Prostate gland (tissue), 2 donors: ENCODE results near the gene ALG8. TPM values are rescaled to one million over a fixed set of nuclear protein-coding genes. Genes with fewer than 3 reads are reported as not detected.

Experiments
- DNase-seq: peaks from one replicate; pipeline ENCODE4 v3.0.0-alpha.2; 2019; ENCODE audit warnings: low spot score
- H3K27ac ChIP-seq, 2 donors: fragments of 200-600 bp; sonication (generic); 2 replicates each; pipeline ENCODE4 v1.5.1; 2017 to 2019
- H3K27me3 ChIP-seq: fragments of 200-600 bp; sonication (generic); replicated peaks from 2 replicates; pipeline ENCODE4 v1.5.1; 2019; ENCODE audit not compliant: insufficient read depth
- H3K36me3 ChIP-seq, 2 donors: fragments of 200-600 bp; sonication (generic); 1 replicate in 1 of 2; 2 replicates in 1 of 2; pipeline versions ENCODE4 v1.5.1 to v1.8.1; 2017 to 2019
- H3K4me1 ChIP-seq: fragments of 200-600 bp; sonication (generic); replicated peaks from 2 replicates; pipeline ENCODE4 v1.5.1; 2019
- H3K4me3 ChIP-seq, 2 donors: fragments of 200-600 bp; sonication (generic); 2 replicates each; pipeline ENCODE4 v1.5.1; 2017 to 2019
- H3K9me3 ChIP-seq: fragments of 200-600 bp; sonication (generic); 2 replicates; pipeline ENCODE4 v1.5.1; 2017
- POLR2A ChIP-seq: fragments of 450-650 bp; IDR thresholded peaks from one replicate; pipeline ENCODE4 v1.6.1; 2016; ENCODE audit warnings: antibody characterized with exemption, mild to moderate bottlenecking
- POLR2AphosphoS5 ChIP-seq: sonication (generic); formaldehyde crosslinking; IDR thresholded peaks from one replicate; pipeline ENCODE4 v1.6.1; 2017; ENCODE audit warnings: antibody characterized with exemption
- WGBS: methylation state at CpG from one replicate; pipeline ENCODE4 v1.1.5; 2018; 5-methylcytosine and 5-hydroxymethylcytosine counted together
- intact Hi-C: fragments of 100-400 bp; cut with DNase I; formaldehyde crosslinking; loops from one replicate; pipeline ENCODE4 v1.14.2; 2022
- total RNA-seq, 2 donors: library from RNA; depleted of rRNA; stranded (reverse); fragments of >200 nt; gene quantifications; one replicate each; pipeline ENCODE4 v1.1.0, GENCODE V29; 2016
- TF ChIP-seq, protein P1 (sequence below), 4 experiments: fragments of 200-600 bp in 2 of 4; fragments of 450-650 bp in 2 of 4; sonication (generic) in 2 of 4; IDR thresholded peaks; 1 replicate in 3 of 4; 2 replicates in 1 of 4; pipeline ENCODE4 v1.5.1; 2016 to 2019; ENCODE audit warnings: antibody characterized with exemption in 4 of 4, mild to moderate bottlenecking in 2 of 4, moderate library complexity in 2 of 4

The ALG8 gene
- total RNA-seq, 2 donors from 2014 or later: 34.0 to 50.3 TPM

DNA sequence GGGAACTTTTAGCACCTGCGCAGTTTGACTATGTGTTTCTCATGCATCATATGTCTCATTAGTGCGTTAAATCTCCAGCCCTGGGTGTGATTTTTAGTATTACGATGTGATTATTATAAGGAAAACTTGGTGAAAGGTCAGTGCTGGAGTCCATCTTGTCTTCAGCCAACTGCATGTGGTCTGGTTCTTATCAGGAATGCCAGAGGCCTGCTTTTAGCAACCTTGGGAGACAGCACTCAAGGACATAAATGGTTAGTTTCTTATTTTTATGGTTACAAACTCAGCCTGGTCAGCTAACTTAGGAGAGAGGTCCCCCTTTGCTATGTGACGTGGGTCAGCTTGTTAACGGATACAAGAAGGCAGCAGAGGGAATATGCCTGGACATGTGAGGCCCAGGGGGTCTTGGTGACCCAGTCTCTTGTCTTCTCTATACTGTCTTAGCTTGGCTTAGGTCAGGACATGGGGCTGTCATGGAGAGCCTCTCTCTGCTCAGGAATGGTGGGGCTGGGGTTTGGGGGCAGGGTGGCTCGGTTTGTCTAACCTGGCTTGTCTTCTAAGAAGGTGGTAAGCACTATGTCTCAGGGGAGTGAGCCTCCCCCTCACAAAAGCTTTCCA, 27.5 kb upstream of the ALG8 start:
- H3K4me3 ChIP-seq: no peak overlapping the region
- no peaks in the 10 kb centered on the region for H3K4me1 ChIP-seq
- no peaks in the 10 kb centered on the region for H3K36me3 ChIP-seq
- no peak for TF ChIP-seq POLR2AphosphoS5
- TF ChIP-seq, protein P1, sequence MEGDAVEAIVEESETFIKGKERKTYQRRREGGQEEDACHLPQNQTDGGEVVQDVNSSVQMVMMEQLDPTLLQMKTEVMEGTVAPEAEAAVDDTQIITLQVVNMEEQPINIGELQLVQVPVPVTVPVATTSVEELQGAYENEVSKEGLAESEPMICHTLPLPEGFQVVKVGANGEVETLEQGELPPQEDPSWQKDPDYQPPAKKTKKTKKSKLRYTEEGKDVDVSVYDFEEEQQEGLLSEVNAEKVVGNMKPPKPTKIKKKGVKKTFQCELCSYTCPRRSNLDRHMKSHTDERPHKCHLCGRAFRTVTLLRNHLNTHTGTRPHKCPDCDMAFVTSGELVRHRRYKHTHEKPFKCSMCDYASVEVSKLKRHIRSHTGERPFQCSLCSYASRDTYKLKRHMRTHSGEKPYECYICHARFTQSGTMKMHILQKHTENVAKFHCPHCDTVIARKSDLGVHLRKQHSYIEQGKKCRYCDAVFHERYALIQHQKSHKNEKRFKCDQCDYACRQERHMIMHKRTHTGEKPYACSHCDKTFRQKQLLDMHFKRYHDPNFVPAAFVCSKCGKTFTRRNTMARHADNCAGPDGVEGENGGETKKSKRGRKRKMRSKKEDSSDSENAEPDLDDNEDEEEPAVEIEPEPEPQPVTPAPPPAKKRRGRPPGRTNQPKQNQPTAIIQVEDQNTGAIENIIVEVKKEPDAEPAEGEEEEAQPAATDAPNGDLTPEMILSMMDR (IDR thresholded peaks at IDR 0.05): no peak
- WGBS: 86% methylated on average over 6 of the region's 6 CpGs
- intact Hi-C loops: no loop called here
- H3K9me3 ChIP-seq: no peaks in the 10 kb centered on the region
- H3K27me3 ChIP-seq: no peaks in the 10 kb centered on the region
- H3K27ac ChIP-seq: no peak overlapping the region
- DNase-seq: no peak

GRCh38 chr11:78164471-78164870, 25.0 kb upstream of the ALG8 start:
- Histone ChIP-seq H3K9me3 (no peaks in the 10 kb centered on the region), H3K4me3 (no peak overlapping the region), H3K27ac (no peak overlapping the region), H3K27me3 (no peaks in the 10 kb centered on the region), H3K4me1 (no peaks in the 10 kb centered on the region), H3K36me3 (no peaks in the 10 kb centered on the region)
- 100% methylated on average over 2 of the region's 2 CpGs for WGBS
- intact Hi-C loops: no loop called here
- no peak for DNase-seq
- TF ChIP-seq, protein P1 (IDR thresholded peaks at IDR 0.05): no peak
- TF ChIP-seq POLR2A (no peak), POLR2AphosphoS5 (no peak)

- H3K27me3 ChIP-seq: no peaks in the 10 kb centered on the region
- no peak overlapping the region for H3K27ac ChIP-seq
- H3K9me3 ChIP-seq: no peaks in the 10 kb centered on the region
- TF ChIP-seq, protein P1 (IDR thresholded peaks at IDR 0.05): no peak
- no peak for TF ChIP-seq POLR2A
- TF ChIP-seq POLR2AphosphoS5: no peak
- no peak overlapping the region for H3K4me3 ChIP-seq
- no peak for DNase-seq
- WGBS: 56% methylated on average over 2 of the region's 2 CpGs
- intact Hi-C loops: no loop called here
- no peaks in the 10 kb centered on the region for H3K4me1 ChIP-seq
- no peaks in the 10 kb centered on the region for H3K36me3 ChIP-seq
Observed at GRCh38 chr11:78163828-78164227, 24.4 kb upstream of the ALG8 start.

DNA sequence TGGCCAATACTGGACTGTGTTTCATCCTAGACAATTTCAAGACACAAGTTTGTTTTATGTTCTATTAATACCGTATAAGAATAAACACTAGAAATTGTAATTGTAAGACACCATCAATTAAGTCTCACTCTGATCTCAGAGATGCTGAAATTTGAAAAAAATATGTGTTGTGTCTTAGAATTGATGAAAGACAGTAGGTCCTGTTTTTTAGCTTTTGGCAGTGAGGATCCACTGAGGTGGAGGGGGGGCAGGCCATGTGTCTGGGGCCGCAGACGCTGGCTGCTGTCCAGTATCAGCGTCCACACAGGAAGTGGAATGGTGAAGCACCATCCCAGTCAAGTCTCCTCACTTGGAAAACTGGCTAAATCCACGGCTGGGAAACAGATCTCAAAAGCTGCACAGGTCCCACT, 22.5 kb upstream of the ALG8 start:
- Histone ChIP-seq H3K27me3 (no peaks in the 10 kb centered on the region), H3K4me3 (no peak overlapping the region), H3K27ac (no peak overlapping the region), H3K9me3 (no peaks in the 10 kb centered on the region), H3K36me3 (no peaks in the 10 kb centered on the region), H3K4me1 (no peaks in the 10 kb centered on the region)
- DNase-seq: no peak
- 22% methylated on average over 5 of the region's 5 CpGs for WGBS
- TF ChIP-seq POLR2AphosphoS5: no peak
- TF ChIP-seq POLR2A: no peak
- TF ChIP-seq, protein P1 (IDR thresholded peaks at IDR 0.05): no peak
- intact Hi-C loops: no loop called here

DNA sequence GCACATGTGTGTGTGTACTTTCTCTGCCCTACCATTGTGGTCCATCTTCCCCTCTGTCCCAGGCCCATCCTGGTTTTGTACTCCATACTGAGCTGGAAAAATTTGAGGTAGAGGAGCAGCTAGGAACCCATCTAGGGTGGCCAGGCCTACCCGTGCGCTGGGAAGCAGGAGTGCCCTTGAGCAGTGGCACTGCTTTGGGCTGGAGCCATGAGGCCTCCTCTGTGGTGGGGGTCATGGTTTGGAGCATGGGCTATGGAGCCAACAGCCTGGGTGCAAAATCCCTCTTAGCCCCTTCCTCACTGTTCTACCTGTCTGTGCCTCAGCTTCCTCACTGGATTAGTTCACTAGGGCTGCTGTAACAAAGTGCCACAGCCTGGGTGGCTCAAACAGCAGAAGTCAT, 21.9 kb upstream of the ALG8 start:
- H3K36me3 ChIP-seq: no peaks in the 10 kb centered on the region
- DNase-seq: no peak
- H3K4me3 ChIP-seq: no peak overlapping the region
- intact Hi-C loops: no loop called here
- H3K27ac ChIP-seq: no peak overlapping the region
- H3K27me3 ChIP-seq: no peaks in the 10 kb centered on the region
- no peaks in the 10 kb centered on the region for H3K9me3 ChIP-seq
- TF ChIP-seq, protein P1 (IDR thresholded peaks at IDR 0.05): no peak
- TF ChIP-seq POLR2A (no peak), POLR2AphosphoS5 (no peak)
- H3K4me1 ChIP-seq: no peaks in the 10 kb centered on the region
- WGBS: 100% methylated on average over 2 of the region's 2 CpGs
